Thymus (tissue), 11 donors: Measurements from ENCODE around the gene UNC5A. TPM values are rescaled to one million over a fixed set of nuclear protein-coding genes. Genes with fewer than 3 reads are reported as not detected.
A peak's percentile ranks its signal among the peaks of the same experiment; 100 is the strongest.

Source experiments
- DNase-seq, 9 donors: peaks; one replicate each; pipeline ENCODE4 v3.0.0-alpha.2; 2013; ENCODE audit warnings: low spot score in 9 of 9, low read depth in 6 of 9, missing footprints in 1 of 9
- H3K27ac ChIP-seq, 2 donors: one replicate each; pipeline ENCODE4 v1.5.1; 2013; ENCODE audit warnings: control low read depth in 1 of 2, low read depth in 1 of 2, low read length in 1 of 2, mild to moderate bottlenecking in 1 of 2, moderate library complexity in 1 of 2
- H3K27me3 ChIP-seq, 2 donors: one replicate each; pipeline ENCODE4 v1.5.1; 2013; ENCODE audit warnings: low read length in 1 of 2; ENCODE audit not compliant: control insufficient read depth in 2 of 2, insufficient read depth in 1 of 2
- H3K36me3 ChIP-seq, 2 donors: one replicate each; pipeline ENCODE4 v1.5.1; 2013; ENCODE audit warnings: low read length in 1 of 2, mild to moderate bottlenecking in 1 of 2, moderate library complexity in 1 of 2; ENCODE audit not compliant: control insufficient read depth in 2 of 2, insufficient read depth in 2 of 2
- H3K4me1 ChIP-seq, 2 donors: one replicate each; pipeline ENCODE4 v1.5.1; 2013; ENCODE audit warnings: low read length in 2 of 2; ENCODE audit not compliant: control insufficient read depth in 2 of 2, insufficient read depth in 2 of 2
- H3K4me3 ChIP-seq, 2 donors: one replicate each; pipeline ENCODE4 v1.5.1; 2013; ENCODE audit warnings: low read length in 2 of 2, control low read depth in 1 of 2, mild to moderate bottlenecking in 1 of 2
- H3K9me3 ChIP-seq, 2 donors: one replicate each; pipeline ENCODE4 v1.5.1; 2013; ENCODE audit warnings: low read length in 1 of 2, mild to moderate bottlenecking in 1 of 2; ENCODE audit not compliant: control insufficient read depth in 2 of 2, insufficient read depth in 1 of 2
- WGBS: extraction: QIAGEN DNeasy Blood & Tissue Kit; methylation state at CpG from one replicate; pipeline ENCODE4 v1.1.7; 2013; 5-methylcytosine and 5-hydroxymethylcytosine counted together
- polyA plus RNA-seq: library from polyadenylated mRNA; stranded (reverse); fragments of 200-250 nt; gene quantifications from one replicate; pipeline ENCODE4 v1.2.3, GENCODE V29; 2013
- total RNA-seq: library from RNA; stranded (reverse); fragments of 120-200 nt; gene quantifications from one replicate; pipeline ENCODE4 v1.2.4, GENCODE V29; 2013
- donor health status: healthy.

Gene UNC5A
- total and polyA plus RNA-seq, 2 donors = 0.28 to 0.30 TPM

DNA sequence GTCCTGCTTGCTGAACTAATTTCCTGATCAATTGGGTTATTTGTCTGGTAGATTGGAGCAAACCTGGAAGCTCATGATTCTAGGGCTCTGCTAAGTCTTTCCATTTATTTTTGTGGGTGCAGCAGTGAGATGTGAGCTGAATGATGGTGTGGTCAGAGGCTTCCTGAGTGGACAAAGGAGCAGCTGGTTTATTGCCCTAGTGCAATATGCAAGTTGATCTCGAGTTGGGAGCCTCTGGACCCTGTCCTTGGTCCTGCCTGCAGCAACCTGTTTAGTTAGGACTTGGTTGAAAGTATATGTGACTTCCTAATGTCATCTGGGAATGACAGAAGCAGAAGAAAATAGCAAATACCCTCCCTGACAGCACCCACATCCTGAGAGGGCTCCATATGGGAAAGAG is 4.2 kb upstream of the UNC5A start:
- Histone ChIP-seq H3K4me1 (peaks cover 4 to 8% of the 10 kb centered on the region in 2 donors), H3K27me3 (peaks cover 25 to 57% of the 10 kb centered on the region in 2 donors), H3K27ac (no peak overlapping the region), H3K9me3 (peaks cover 0 to 3% of the 10 kb centered on the region in 2 donors), H3K36me3 (no peaks in the 10 kb centered on the region), H3K4me3 (no peak overlapping the region)
- 0% methylated on average over 1 of the region's 1 CpG for WGBS
- DNase-seq = no peak

DNA sequence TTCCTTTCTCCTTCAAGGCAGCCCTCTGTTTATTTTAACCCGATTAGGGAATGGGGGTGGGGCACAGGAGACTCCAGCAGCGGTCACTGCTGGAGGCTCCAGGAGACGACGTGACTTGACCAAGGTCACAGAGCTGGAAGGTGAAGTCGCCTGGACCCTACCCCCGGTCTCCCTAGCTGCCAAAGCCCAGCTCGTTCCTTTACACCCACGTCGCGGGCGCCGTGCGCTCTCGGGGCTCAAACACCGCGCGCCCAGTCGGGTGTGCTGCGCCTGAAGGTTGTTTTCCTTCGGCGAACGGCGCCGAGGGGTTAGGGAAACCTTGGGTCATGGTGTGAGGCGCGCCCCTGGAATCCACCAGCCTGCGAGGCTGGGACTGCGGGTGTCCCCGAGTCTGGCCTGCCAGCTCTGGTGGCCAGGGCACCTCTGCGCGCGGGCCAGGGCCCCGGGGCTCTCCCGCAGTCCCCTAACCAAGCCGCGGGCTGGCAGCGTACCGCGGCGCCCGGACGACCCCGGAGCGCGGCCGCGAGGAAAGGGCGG is 747 bp upstream of the UNC5A start:
- peaks cover 0 to 3% of the 10 kb centered on the region in 2 donors for H3K9me3 ChIP-seq
- 2% methylated on average over 48 of the region's 48 CpGs for WGBS

DNA sequence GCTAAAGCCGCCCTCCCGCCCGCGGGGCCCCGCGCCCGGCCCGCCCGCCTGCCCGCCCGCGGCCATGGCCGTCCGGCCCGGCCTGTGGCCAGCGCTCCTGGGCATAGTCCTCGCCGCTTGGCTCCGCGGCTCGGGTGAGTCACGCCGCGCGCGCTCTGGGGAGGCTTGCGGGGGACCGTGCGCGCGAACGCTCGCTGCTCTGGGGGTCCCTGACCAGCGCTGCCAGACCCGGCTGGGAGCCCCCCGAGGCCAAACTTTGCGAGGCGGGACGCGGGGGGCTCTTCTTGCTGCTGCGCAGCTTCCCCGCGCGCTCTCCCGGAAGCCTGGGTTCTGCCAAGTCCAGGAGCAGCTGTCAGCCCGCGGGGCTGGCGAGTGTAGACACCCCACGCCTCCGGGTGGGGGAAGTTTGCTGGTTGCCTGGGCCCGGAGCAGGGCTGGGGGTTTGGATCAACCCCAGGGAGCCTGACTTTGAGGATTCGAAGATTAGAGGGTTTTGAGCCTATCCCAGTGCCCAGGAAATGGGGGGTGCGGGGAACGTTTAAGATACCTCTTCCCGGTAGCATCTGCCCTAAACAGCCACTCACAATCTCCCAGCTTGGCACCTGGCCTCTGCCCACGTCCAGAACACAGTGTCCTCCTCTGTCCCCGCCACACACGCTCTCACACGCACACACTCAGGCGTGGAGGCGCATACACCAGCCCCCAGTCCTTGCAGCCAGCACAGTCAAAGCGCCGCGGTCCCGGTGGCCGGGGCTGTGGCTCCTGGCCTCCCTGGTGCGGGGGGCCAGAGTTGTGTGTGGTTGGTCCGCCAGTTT is 535 bp downstream of the UNC5A start:
- Histone ChIP-seq H3K9me3 (peaks cover 0 to 3% of the 10 kb centered on the region in 2 donors), H3K27ac (no peak overlapping the region), H3K4me3 (peak overlapping the region in 1 of 2 donors; percentile 42), H3K4me1 (peaks cover 4 to 8% of the 10 kb centered on the region in 2 donors), H3K27me3 (peaks cover 57 to 89% of the 10 kb centered on the region in 2 donors), H3K36me3 (no peaks in the 10 kb centered on the region)
- DNase-seq = peak in 1 of 9 donors; percentile 9
- 5% methylated on average over 68 of the region's 68 CpGs for WGBS

More for the DNA sequence above, 747 bp upstream of the UNC5A start:
- no peak for DNase-seq
- Histone ChIP-seq H3K27ac (no peak overlapping the region), H3K4me1 (peaks cover 4 to 8% of the 10 kb centered on the region in 2 donors), H3K27me3 (peaks cover 50 to 78% of the 10 kb centered on the region in 2 donors), H3K4me3 (peak overlapping the region in 1 of 2 donors; percentile 42), H3K36me3 (no peaks in the 10 kb centered on the region)

DNA sequence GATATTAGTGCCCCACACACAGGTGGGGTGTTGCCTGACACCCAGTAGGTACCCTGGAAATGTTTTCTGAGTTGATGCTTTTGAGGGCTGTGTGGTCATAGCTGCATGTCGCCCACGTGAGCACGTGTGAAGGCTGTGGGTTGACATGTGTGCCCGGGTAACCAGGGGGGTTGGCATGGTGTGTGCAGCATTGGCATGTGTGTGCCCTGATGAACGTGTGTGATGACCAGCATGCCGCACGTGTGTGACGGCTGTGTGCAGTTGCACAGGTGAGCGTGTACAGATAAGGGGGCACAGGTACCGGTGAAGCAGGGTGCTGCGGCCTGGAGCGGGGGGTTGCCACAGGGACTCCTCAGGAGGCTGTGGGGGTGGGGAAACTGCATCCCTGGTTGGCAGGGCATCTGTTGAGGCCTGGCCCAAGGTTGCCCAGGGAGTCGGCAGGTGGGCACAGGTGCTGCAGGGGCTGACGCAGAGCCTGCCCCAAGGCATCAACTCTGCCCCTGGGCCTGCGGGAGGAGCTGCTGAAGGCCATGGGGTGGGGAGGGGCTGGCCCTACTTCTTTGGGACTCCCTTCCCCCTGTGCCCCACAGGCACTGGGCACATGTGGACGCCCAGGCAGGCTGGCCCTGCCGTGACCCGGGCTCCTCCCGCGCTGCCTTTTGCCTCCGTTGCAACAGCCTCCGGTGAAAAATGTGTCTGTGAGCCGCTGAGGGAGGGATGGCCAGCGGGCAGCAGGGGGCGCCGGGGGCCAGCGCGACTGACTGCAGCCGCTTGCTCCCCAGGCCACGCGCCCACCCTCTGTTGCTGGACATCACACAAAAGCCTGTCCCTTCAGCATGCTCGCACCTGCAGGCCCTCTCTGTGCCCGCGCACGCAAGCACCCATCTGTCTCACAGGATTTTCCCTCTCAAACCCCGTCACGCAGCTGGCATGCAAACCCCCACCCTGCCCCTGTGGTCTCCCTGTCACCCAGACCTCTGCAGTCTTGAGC is 2.2 kb downstream of the UNC5A start:
- Histone ChIP-seq H3K9me3 (peaks cover 0 to 3% of the 10 kb centered on the region in 2 donors), H3K36me3 (no peaks in the 10 kb centered on the region), H3K4me3 (no peak overlapping the region), H3K27ac (no peak overlapping the region), H3K4me1 (peaks cover 4 to 8% of the 10 kb centered on the region in 2 donors), H3K27me3 (peaks cover 72 to 97% of the 10 kb centered on the region in 2 donors)
- 41% methylated on average over 37 of the region's 37 CpGs for WGBS
- DNase-seq = no peak

DNA sequence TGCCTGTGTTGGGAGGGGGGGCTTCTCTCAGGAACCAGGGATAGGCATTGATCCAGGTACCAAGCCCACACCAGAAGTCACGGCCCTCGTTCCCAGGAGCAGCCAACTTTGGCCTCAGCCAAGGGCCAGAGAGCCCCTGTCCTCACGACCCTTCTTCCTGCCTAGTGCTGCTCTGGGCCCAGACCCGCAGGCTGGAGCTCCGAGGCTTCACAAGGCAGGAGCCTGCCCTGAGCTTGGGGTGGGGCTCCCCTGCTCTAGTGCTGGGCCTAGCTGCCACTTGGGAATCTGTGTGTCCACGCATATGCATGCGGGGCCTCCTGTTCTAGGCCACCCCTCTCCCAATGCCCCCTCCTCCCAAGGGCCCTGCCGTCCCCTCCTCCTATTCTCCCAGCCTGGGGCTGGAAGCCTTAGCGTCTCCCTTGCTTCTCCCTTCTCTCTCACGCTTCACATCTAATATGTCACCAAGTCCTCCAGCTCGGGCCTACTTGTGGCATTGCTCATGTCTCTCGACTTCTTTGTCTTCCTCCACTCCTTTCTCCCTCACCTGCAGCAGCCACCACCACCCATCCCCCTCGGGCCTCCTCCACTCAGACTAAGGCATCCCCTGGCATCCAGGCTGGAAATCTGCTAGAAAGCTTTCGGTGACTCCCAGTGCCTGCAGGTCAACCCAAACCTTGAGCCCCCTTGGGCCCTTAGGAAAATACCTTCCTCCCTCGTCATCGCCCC is 3.4 kb downstream of the UNC5A start:
- 84% methylated on average over 16 of the region's 16 CpGs for WGBS
- DNase-seq = no peak
- peaks cover 81 to 96% of the 10 kb centered on the region in 2 donors for H3K27me3 ChIP-seq
- no peaks in the 10 kb centered on the region for H3K9me3 ChIP-seq
- H3K4me3 ChIP-seq = no peak overlapping the region
- no peak overlapping the region for H3K27ac ChIP-seq
- peaks cover 4 to 8% of the 10 kb centered on the region in 2 donors for H3K4me1 ChIP-seq
- H3K36me3 ChIP-seq = no peaks in the 10 kb centered on the region

DNA sequence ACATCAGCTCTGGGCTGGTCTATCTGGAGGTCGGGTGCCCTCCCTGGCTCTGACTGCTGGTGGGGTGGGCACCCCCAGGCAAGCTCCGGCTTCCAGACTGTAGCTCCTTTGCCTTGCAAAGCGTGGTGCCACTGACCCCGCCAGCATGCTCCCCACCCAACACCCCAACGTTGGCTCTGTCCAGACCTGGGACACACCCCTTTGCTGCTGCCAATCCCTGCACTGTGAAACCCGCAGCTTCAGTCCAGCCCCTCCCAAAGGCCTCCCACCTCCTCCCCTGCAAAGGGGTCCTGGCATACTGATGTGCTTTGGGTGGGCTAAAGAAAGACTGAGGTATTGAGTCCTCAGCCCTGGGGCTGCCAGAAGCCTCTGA is 3.9 kb downstream of the UNC5A start:
- no peak for DNase-seq
- Histone ChIP-seq H3K27me3 (peaks cover 80 to 96% of the 10 kb centered on the region in 2 donors), H3K9me3 (no peaks in the 10 kb centered on the region), H3K4me1 (peaks cover 4 to 8% of the 10 kb centered on the region in 2 donors), H3K36me3 (no peaks in the 10 kb centered on the region), H3K4me3 (no peak overlapping the region), H3K27ac (no peak overlapping the region)
- WGBS = 83% methylated on average over 6 of the region's 6 CpGs

DNA sequence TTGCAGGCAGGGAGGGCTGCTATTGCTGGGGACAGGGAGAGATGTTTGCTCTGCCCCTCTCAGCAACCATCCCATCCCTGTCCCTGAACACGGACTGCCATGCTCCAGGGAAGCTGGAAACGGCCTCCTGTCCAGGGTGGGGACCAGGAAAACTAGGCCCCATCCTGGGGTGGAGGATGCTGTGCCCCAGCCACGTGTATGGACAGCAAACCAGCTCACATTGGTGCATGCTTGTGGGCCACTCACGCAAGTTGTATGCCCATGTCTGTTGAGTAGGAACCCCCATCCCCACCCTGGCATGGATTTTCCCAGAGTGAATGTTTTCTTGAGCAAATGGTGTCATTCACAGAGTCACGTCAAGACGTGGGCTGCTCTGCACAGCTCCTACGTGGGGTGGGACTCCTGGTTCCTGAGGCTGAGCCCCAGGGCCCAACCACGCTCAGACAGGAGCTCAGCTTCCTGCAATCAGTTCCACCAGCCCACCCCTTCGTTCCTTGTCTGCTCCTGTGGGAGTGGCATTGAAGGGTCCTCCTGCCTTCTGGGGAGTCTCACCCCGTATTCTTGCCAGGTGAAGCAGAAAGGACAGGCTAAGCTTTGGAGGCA is 4.6 kb downstream of the UNC5A start:
- H3K27me3 ChIP-seq = peaks cover 78 to 95% of the 10 kb centered on the region in 2 donors
- H3K36me3 ChIP-seq = no peaks in the 10 kb centered on the region
- no peak overlapping the region for H3K27ac ChIP-seq
- no peak overlapping the region for H3K4me3 ChIP-seq
- H3K4me1 ChIP-seq = peaks cover 0 to 5% of the 10 kb centered on the region in 2 donors
- H3K9me3 ChIP-seq = no peaks in the 10 kb centered on the region
- no peak for DNase-seq
- WGBS = 75% methylated on average over 10 of the region's 10 CpGs

DNA sequence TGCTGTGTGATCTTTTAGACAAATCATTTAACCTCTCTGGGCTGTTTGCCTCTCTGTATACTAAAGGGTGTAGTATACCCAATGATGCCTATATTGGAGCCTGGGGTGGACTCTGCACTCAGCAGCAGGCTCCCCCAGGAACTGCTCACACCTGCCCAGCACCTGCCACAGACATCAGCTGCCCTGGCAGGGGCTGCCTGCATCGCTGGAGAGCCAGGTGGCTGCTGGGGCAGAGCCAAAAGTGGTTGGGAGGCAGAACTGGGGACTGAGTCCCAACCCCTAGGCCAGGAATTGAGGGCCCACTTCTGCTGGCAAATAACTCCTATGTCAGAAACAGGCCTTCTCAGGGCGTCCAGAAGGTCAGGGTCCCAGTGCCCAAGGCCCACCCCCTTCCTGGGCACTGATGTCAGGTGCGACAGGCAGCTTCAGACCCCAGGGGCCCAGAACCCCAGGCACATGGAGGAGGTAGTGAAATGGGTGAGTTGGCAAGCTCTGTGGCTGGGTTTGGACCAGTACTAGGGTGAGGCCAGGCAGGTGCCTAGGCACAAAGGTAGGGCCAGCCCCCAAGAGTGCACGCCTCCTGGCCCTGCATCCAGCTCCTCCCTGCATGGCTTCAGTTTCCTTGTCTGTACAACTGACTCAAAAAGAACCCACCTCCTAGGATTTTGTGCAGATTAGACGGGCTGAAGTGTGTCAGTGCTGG is 5.8 kb downstream of the UNC5A start:
- Histone ChIP-seq H3K36me3 (no peaks in the 10 kb centered on the region), H3K9me3 (no peaks in the 10 kb centered on the region), H3K4me1 (no peaks in the 10 kb centered on the region), H3K27me3 (peaks cover 68 to 96% of the 10 kb centered on the region in 2 donors), H3K27ac (no peak overlapping the region), H3K4me3 (no peak overlapping the region)
- 82% methylated on average over 5 of the region's 5 CpGs for WGBS
- no peak for DNase-seq
